Psoas muscle (tissue), 8 donors: ENCODE results near the gene AHNAK2. TPM values are rescaled to one million over a fixed set of nuclear protein-coding genes. Genes with fewer than 3 reads are reported as not detected.

Experiments
- ATAC-seq, 4 donors: fragments of 200-7000 bp; cut with Tn5 transposase; one replicate each; pipeline ENCODE4 v1.9.1; 2020; ENCODE audit warnings: moderate library complexity in 3 of 4, mild to moderate bottlenecking in 2 of 4
- DNase-seq, 2 donors: peaks; one replicate each; pipeline ENCODE4 v3.0.0-alpha.2; 2020
- H3K27ac ChIP-seq: fragments of 200-600 bp; one replicate; pipeline ENCODE4 v1.8.0; 2022
- H3K27me3 ChIP-seq, 3 donors: fragments of 200-600 bp in 1 of 3; one replicate each; pipeline versions ENCODE4 v1.6.1 to v1.8.0; 2013 to 2022; ENCODE audit warnings: low read length in 2 of 3, mild to moderate bottlenecking in 2 of 3, moderate library complexity in 1 of 3; ENCODE audit not compliant: insufficient read depth in 3 of 3
- H3K36me3 ChIP-seq, 2 donors: fragments of 200-600 bp in 1 of 2; one replicate each; pipeline versions ENCODE4 v1.6.1 to v1.8.0; 2013 to 2022; ENCODE audit warnings: low read depth in 1 of 2, mild to moderate bottlenecking in 1 of 2, moderate library complexity in 1 of 2; ENCODE audit not compliant: insufficient read depth in 1 of 2
- H3K4me1 ChIP-seq: fragments of 200-600 bp; one replicate; pipeline ENCODE4 v1.8.0; 2022
- H3K4me3 ChIP-seq: fragments of 200-600 bp; one replicate; pipeline ENCODE4 v1.8.0; 2022; ENCODE audit warnings: mild to moderate bottlenecking
- H3K9me3 ChIP-seq: fragments of 200-600 bp; one replicate; pipeline ENCODE4 v1.8.0; 2022
- CTCF ChIP-seq: fragments of 200-600 bp; IDR thresholded peaks from one replicate; pipeline ENCODE4 v1.8.0; 2022; ENCODE audit warnings: antibody characterized with exemption
- WGBS, 3 donors: extraction: QIAGEN DNeasy Blood & Tissue Kit; methylation state at CpG; one replicate each; pipeline versions ENCODE4 v1.1.6 to v1.1.7; 2013; 5-methylcytosine and 5-hydroxymethylcytosine counted together
- intact Hi-C, 2 donors: fragments of 100-400 bp; cut with DNase I; formaldehyde crosslinking; loops; one replicate each; pipeline versions ENCODE4 v1.11.0 to v1.14.2; 2022
- polyA plus RNA-seq, 3 donors: library from polyadenylated mRNA; stranded (reverse); fragments of 200-250 nt; gene quantifications; one replicate each; pipeline ENCODE4 v1.2.3, GENCODE V29; 2013
- total RNA-seq, 4 donors: library from RNA; stranded (reverse); fragmentation: NEBNext Ultra II Directional in 2 of 4; extraction: Animal tissue kit (Norgen Biotek cat#: 25700) in 2 of 4; gene quantifications; one replicate each; pipeline versions ENCODE4 v1.2.1 to v1.2.4, GENCODE V29; 2021 to 2023
- donor health status: healthy with polysubstance abuse.
- donor health status: DM: no; HTN: no; CAD: no; lungs with moderate emphysema.
- donor health status: Bipolar disorder and iron deficiency.
- donor health status: healthy.
- donor health status: DM: yes; HTN: yes; CAD: no.
- donor health status: DM: no; HTN: no; CAD: no.
- donor health status: DM: no; HTN: no; CAD: no.
- donor health status: DM: yes; HTN: yes; CAD: no.

The AHNAK2 gene
- total and polyA plus RNA-seq, 7 donors, result 0.69 to 4.7 (median 2.0) TPM

DNA sequence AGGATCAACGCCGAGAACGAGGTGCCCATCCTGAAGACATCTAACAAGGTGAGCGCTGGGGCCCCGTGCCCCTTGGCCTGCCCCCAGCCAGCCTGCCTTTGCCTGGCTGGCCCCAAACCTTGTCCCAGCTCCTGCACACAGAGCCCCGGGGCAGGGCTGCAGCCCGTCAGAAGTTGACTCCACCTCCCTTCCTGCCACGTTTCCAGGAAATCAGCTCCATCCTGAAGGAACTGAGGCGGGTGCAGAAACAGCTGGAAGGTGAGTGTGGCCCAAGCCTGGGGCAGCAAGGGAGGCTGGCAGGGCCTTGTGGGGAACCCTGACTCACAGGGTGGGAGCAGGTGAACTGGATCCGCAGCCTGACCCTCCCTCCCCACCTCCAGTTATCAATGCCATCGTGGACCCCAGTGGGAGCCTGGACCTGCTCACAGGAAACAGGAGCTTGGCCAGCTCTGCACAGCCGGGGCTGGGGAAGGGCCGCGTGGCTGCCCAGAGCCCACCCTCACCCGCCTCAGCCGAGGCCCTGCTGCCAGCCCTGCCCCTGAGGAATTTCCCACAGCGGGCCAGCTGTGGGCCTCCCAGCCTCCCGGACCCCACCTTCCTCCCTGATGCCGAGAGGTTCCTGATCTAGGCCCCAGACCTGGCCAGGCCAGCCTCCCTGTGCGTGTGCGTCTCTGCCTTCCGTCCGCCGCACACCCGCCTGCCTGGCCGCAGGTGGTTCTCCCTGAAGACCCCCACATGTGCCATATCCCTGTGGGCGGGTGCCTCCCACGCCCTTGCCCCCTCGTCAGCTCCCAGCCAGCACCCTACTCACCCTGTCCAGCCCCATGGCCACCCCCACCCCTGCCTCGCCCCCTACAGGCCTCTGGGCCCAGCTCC is 83.6 kb downstream of the AHNAK2 start:
- no peaks in the 10 kb centered on the region for H3K9me3 ChIP-seq
- ATAC-seq (no peak), DNase-seq (peak; percentile 11 to 44)
- no peaks in the 10 kb centered on the region for H3K27me3 ChIP-seq
- H3K4me1 ChIP-seq, result no peaks in the 10 kb centered on the region
- H3K4me3 ChIP-seq, result no peak overlapping the region
- intact Hi-C loops, result no loop called here
- H3K27ac ChIP-seq, result no peak overlapping the region
- peaks cover 0 to 8% of the 10 kb centered on the region in 2 donors for H3K36me3 ChIP-seq
- WGBS, 3 donors, result 84 to 90% (median 84%) methylated on average over 24 to 30 of the region's 30 CpGs
- no peak for TF ChIP-seq CTCF

GRCh38 chr14:104893435-104894207 is 84.6 kb downstream of the AHNAK2 start:
- 48 to 59% (median 50%) methylated on average over 36 to 39 of the region's 39 CpGs for WGBS, 3 donors
- TF ChIP-seq CTCF, result no peak
- Histone ChIP-seq H3K4me1 (no peaks in the 10 kb centered on the region), H3K36me3 (peaks cover 0 to 10% of the 10 kb centered on the region in 2 donors), H3K4me3 (no peak overlapping the region), H3K27ac (no peak overlapping the region), H3K27me3 (no peaks in the 10 kb centered on the region), H3K9me3 (no peaks in the 10 kb centered on the region)
- DNase-seq (peak; percentile 17 to 51), ATAC-seq (peak in 1 of 4 donors; percentile 21)
- intact Hi-C loops, result no loop called here

- Histone ChIP-seq H3K36me3 (peaks cover 0 to 18% of the 10 kb centered on the region in 2 donors), H3K27ac (no peak overlapping the region), H3K4me3 (no peak overlapping the region), H3K4me1 (no peaks in the 10 kb centered on the region), H3K9me3 (no peaks in the 10 kb centered on the region), H3K27me3 (no peaks in the 10 kb centered on the region)
- WGBS, 3 donors, result 50 to 64% (median 56%) methylated on average over 30 to 31 of the region's 31 CpGs
- ATAC-seq (no peak), DNase-seq (peak; percentile 10 to 44)
- no peak for TF ChIP-seq CTCF
- intact Hi-C loops, result no loop called here
These were observed 85.4 kb downstream of the AHNAK2 start for GRCh38 chr14:104892531-104893434.

DNA sequence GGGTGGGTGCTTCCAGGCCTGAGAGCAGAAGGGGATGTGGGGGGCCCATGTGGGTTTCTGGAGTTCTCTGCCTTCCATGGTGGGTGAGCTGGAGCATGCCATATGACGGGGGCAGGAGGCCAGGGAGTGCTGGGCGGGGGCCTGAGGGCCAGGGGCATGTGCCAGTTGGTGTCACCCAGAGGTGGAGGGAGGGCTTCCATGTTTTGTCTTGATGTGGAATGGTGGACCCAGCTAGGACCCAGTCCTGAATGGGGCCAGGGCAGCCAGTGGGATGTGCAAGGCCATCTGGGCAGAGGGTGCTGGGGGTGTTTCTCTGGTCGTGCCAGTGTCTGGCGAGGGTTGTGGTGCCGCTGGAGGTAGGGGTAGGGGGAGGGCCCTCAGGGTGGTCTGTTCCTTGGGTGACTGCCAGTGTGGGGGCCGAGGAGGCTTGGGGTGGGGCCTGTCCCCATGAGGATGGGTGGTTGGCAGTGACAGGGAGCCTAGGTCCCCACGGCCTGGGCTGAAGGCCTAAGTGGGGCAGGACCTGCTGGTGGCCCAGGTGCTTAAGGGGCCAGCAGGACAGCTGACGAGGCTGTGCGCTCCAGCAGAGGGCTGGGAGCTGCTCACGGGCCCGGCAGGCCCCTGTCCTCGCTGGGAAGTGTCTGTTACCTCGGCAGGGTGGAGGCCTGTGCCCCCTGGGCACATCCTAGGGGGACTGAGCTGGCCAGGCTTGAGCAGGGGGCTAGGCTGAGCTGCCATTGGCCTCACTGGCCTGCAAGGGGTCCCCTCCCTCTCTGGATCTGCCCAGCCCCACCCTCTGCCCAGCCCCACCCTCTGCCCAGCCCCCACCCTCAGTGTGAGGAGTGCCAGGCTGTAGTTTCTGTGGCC is 86.3 kb downstream of the AHNAK2 start:
- WGBS, 3 donors, result 79 to 83% (median 82%) methylated on average over 12 to 13 of the region's 13 CpGs
- Histone ChIP-seq H3K36me3 (peaks cover 0 to 27% of the 10 kb centered on the region in 2 donors), H3K4me1 (no peaks in the 10 kb centered on the region), H3K4me3 (no peak overlapping the region), H3K27ac (no peak overlapping the region), H3K9me3 (no peaks in the 10 kb centered on the region), H3K27me3 (no peaks in the 10 kb centered on the region)
- intact Hi-C loops, result no loop called here
- DNase-seq (peak; percentile 23 to 45), ATAC-seq (no peak)
- TF ChIP-seq CTCF, result no peak
